Measurements from ENCODE around the gene NOL4L.
"Not testable (repeated sequence)": the region's sequence is repeated elsewhere in the genome, so short reads cannot be mapped to it uniquely, and the experiment has no call there.

The NOL4L gene

DNA sequence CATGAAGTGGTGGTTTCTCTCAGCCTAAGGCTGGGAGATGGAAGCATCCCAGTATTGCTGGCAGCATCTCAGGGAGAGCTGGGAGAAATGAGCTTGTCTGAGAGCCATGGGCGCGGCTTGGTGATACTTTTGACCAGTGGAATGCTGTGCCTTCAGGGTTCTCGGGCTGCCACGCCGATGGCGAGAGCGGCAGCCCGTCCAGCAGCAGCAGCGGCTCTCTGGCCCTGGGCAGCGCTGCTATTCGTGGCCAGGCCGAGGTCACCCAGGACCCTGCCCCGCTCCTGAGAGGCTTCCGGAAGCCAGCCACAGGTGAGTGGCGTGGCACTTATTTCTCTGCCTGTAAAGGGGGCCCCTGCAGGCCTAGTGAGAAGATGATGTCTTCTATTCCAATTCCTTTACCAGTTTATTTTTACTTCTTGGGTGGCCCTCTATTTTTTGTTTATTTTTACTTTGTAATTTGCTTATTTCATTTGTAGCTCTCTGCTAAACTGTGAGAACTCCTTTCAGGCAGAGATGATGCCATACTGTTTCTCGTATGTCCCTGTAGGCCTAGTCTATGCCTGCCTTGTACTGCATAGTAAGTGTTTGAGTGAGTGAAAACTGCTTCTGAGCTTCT, 155.3 kb downstream of the NOL4L start:
- H3K27ac ChIP-seq (ENCODE audit: low read depth, low read length) = no peak overlapping the region
- H3K4me1 ChIP-seq (ENCODE audit: control insufficient read depth, insufficient read depth, low read length) = no peaks in the 10 kb centered on the region
- peaks cover 50% of the 10 kb centered on the region for H3K36me3 ChIP-seq (ENCODE audit: control insufficient read depth, insufficient read depth, low read length)
- H3K9ac ChIP-seq (ENCODE audit: low read depth, low read length) = no peak overlapping the region
- no peaks in the 10 kb centered on the region for H3K27me3 ChIP-seq (ENCODE audit: control insufficient read depth, insufficient read depth, low read length)
- H3K4me3 ChIP-seq (ENCODE audit: low read depth, low read length) = no peak overlapping the region
- no peaks in the 10 kb centered on the region for H3K9me3 ChIP-seq (ENCODE audit: control insufficient read depth, insufficient read depth, low read length)

DNA sequence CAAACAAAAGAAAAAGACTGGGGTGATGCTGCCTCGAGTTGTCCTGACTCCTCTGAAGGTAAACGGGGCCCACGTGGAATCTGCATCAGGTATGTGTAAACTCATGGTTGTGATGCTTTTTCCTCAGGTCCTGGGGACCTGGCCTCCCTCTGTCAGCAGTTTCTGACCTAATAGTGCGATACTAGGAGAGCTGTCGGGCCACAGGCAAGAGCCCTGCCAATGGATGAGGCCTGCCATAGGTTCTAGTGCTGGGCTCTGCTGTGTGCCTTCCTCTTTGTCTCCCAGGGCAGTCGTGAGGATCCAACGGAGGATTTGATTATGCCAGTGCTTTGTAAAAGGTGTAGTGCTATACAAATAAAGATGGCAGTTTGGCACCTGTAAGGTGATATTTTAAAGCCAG, 155.8 kb downstream of the NOL4L start:
- Histone ChIP-seq H3K27ac (ENCODE audit: low read depth, low read length) (no peak overlapping the region), H3K27me3 (ENCODE audit: control insufficient read depth, insufficient read depth, low read length) (no peaks in the 10 kb centered on the region), H3K9me3 (ENCODE audit: control insufficient read depth, insufficient read depth, low read length) (no peaks in the 10 kb centered on the region), H3K36me3 (ENCODE audit: control insufficient read depth, insufficient read depth, low read length) (peaks cover 45% of the 10 kb centered on the region), H3K4me3 (ENCODE audit: low read depth, low read length) (no peak overlapping the region), H3K9ac (ENCODE audit: low read depth, low read length) (no peak overlapping the region), H3K4me1 (ENCODE audit: control insufficient read depth, insufficient read depth, low read length) (no peaks in the 10 kb centered on the region)

DNA sequence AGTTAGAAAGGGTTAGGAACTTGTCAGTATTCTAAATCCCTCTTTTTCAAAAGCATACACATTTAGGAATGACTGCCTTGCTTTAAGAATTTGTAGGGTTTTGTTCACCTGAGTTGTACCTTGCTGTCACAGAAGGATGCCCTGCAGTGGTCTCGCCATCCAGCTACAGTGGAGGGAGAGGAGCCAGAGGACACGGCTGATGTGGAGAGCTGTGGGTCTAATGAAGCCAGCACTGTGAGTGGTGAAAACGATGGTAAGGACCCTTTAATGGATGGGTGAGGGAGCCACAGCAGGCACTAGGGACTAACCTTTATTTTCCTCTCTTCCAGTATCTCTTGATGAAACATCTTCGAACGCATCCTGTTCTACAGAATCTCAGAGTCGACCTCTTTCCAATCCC, 157.1 kb downstream of the NOL4L start:
- peaks cover 32% of the 10 kb centered on the region for H3K36me3 ChIP-seq (ENCODE audit: control insufficient read depth, insufficient read depth, low read length)
- no peak overlapping the region for H3K27ac ChIP-seq (ENCODE audit: low read depth, low read length)
- H3K27me3 ChIP-seq (ENCODE audit: control insufficient read depth, insufficient read depth, low read length) = no peaks in the 10 kb centered on the region
- no peak overlapping the region for H3K9ac ChIP-seq (ENCODE audit: low read depth, low read length)
- H3K4me3 ChIP-seq (ENCODE audit: low read depth, low read length) = no peak overlapping the region
- H3K4me1 ChIP-seq (ENCODE audit: control insufficient read depth, insufficient read depth, low read length) = no peaks in the 10 kb centered on the region
- no peaks in the 10 kb centered on the region for H3K9me3 ChIP-seq (ENCODE audit: control insufficient read depth, insufficient read depth, low read length)

DNA sequence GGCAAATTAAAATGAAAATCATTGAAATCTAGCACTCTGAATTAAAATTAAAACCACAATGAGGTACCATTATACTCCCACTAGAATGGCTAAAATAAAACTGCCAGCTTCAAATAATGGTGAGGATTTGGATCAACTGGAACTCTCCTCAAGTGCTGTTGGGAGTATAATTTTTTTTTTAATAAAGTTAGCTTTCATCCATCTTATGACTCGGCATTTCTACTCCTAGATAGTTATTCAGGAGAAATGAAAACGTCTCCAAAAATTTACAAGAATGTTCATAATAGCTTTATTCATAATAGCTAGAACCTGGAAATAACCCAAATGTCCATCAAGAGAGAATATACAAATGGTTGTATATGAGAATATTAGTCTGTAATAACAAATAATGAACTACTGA, 163.8 kb downstream of the NOL4L start:
- Histone ChIP-seq H3K9ac (ENCODE audit: low read depth, low read length) (no peak overlapping the region), H3K27me3 (ENCODE audit: control insufficient read depth, insufficient read depth, low read length) (no peaks in the 10 kb centered on the region), H3K27ac (ENCODE audit: low read depth, low read length) (no peak overlapping the region), H3K36me3 (ENCODE audit: control insufficient read depth, insufficient read depth, low read length) (no peaks in the 10 kb centered on the region), H3K4me1 (ENCODE audit: control insufficient read depth, insufficient read depth, low read length) (no peaks in the 10 kb centered on the region), H3K9me3 (ENCODE audit: control insufficient read depth, insufficient read depth, low read length) (no peaks in the 10 kb centered on the region), H3K4me3 (ENCODE audit: low read depth, low read length) (no peak overlapping the region)

DNA sequence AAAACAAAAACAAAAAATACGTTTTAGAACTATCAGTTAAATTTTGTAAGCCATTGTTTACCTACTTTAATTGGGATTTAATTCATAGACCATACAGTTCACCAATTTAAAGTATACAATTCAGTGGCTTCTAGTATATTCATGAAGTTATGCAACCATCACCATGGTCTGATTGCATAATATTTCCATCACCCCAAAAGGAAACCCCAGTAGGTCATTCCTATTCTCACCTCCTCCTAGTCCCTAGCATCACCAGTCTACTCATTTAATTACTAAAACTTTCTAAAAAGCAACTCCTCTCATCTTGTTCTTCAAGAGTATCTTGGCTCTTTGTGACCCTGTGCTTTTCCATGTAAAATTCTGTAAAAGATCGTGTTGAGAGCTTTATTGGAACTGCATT, 166.8 kb downstream of the NOL4L start:
- Histone ChIP-seq H3K36me3 (ENCODE audit: control insufficient read depth, insufficient read depth, low read length) (no peaks in the 10 kb centered on the region), H3K27me3 (ENCODE audit: control insufficient read depth, insufficient read depth, low read length) (no peaks in the 10 kb centered on the region), H3K9ac (ENCODE audit: low read depth, low read length) (no peak overlapping the region), H3K27ac (ENCODE audit: low read depth, low read length) (no peak overlapping the region), H3K9me3 (ENCODE audit: control insufficient read depth, insufficient read depth, low read length) (no peaks in the 10 kb centered on the region), H3K4me1 (ENCODE audit: control insufficient read depth, insufficient read depth, low read length) (peaks cover 3% of the 10 kb centered on the region; the same call in 1 of the 2 replicates), H3K4me3 (ENCODE audit: low read depth, low read length) (no peak overlapping the region)

DNA sequence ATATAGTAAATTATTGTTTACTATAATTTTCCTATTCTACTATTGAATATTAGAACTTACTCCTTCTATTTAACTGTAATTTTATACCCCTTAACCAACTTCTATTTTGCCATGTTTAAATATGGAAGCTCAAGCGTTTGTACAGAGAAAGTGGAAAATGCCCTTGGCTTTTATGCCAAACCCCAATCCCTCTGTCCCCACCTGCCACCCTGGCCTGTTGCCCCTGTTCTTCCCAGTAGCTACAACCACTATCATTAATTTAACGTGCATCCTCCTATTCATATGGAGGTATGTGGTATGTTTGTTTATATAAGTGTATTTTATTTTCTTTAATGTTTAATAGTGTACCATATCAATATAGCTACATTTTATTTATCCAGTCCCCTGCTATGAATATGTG, 168.9 kb downstream of the NOL4L start:
- Histone ChIP-seq H3K9ac (ENCODE audit: low read depth, low read length) (no peak overlapping the region), H3K9me3 (ENCODE audit: control insufficient read depth, insufficient read depth, low read length) (no peaks in the 10 kb centered on the region), H3K27ac (ENCODE audit: low read depth, low read length) (no peak overlapping the region), H3K27me3 (ENCODE audit: control insufficient read depth, insufficient read depth, low read length) (no peaks in the 10 kb centered on the region), H3K36me3 (ENCODE audit: control insufficient read depth, insufficient read depth, low read length) (no peaks in the 10 kb centered on the region), H3K4me3 (ENCODE audit: low read depth, low read length) (no peak overlapping the region), H3K4me1 (ENCODE audit: control insufficient read depth, insufficient read depth, low read length) (peaks cover 3% of the 10 kb centered on the region; the same call in 1 of the 2 replicates)

DNA sequence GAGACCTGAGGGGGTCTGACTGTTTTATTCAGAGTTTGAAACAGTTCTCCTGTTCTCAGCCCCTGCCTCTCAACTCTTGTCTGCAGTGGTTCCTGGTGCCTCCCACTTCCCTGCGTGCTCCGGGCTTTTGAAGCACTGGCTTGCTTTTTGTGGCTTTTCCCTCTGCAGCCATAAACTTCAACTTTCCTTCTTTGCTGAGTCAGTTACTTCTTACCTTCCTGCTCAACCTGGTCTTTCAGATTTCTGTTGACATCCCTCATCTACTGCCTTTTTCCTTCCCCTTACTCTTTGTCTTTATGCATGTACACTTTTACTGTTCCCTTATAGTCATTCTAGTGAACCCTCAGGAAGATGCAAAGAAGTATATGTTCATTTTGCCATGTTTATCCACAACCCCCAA, 169.6 kb downstream of the NOL4L start:
- Histone ChIP-seq H3K27me3 (ENCODE audit: control insufficient read depth, insufficient read depth, low read length) (no peaks in the 10 kb centered on the region), H3K9ac (ENCODE audit: low read depth, low read length) (no peak overlapping the region), H3K4me3 (ENCODE audit: low read depth, low read length) (no peak overlapping the region), H3K4me1 (ENCODE audit: control insufficient read depth, insufficient read depth, low read length) (peaks cover 3% of the 10 kb centered on the region; the same call in 1 of the 2 replicates), H3K36me3 (ENCODE audit: control insufficient read depth, insufficient read depth, low read length) (no peaks in the 10 kb centered on the region), H3K27ac (ENCODE audit: low read depth, low read length) (no peak overlapping the region), H3K9me3 (ENCODE audit: control insufficient read depth, insufficient read depth, low read length) (no peaks in the 10 kb centered on the region)

DNA sequence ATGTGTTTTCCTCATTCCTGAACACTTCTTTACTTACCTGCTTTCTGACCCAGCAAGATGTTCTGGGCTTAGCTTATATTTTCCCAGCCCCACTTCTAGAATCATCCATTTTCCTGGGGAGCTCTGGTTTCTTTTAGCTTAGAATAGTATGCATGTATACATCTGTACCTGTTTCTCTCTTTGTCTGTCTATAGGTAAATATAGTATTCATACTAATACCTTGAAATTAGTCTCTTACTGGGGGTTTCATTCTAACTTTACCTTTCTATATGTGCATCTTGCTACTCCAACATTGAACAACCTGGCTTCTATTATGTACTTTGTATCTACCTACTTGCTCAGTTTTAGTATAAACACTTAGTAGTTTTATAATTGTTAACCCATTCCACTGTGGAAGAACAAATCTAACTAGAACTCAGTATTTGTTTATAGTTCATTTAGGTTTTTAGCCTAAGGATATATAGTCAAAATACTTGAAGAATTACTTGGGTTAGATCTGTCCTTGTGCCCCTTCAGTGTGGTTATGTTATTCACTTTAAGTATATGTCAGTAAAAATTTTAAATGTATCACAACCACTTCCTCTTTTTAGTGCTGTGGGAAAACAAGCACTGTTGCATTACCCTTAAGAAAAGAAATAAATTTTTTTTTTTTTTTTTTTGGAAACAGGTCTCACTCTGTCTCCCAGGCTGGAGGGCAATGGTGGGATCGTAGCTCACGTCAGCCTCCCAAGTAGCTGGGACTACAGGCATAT, 173.0 kb downstream of the NOL4L start:
- no peak overlapping the region for H3K27ac ChIP-seq (ENCODE audit: low read depth, low read length)
- H3K9me3 ChIP-seq (ENCODE audit: control insufficient read depth, insufficient read depth, low read length) = no peaks in the 10 kb centered on the region
- H3K4me3 ChIP-seq (ENCODE audit: low read depth, low read length) = no peak overlapping the region
- no peaks in the 10 kb centered on the region for H3K27me3 ChIP-seq (ENCODE audit: control insufficient read depth, insufficient read depth, low read length)
- peaks cover 3% of the 10 kb centered on the region; the same call in 1 of the 2 replicates for H3K4me1 ChIP-seq (ENCODE audit: control insufficient read depth, insufficient read depth, low read length)
- H3K9ac ChIP-seq (ENCODE audit: low read depth, low read length) = no peak overlapping the region
- no peaks in the 10 kb centered on the region for H3K36me3 ChIP-seq (ENCODE audit: control insufficient read depth, insufficient read depth, low read length)

DNA sequence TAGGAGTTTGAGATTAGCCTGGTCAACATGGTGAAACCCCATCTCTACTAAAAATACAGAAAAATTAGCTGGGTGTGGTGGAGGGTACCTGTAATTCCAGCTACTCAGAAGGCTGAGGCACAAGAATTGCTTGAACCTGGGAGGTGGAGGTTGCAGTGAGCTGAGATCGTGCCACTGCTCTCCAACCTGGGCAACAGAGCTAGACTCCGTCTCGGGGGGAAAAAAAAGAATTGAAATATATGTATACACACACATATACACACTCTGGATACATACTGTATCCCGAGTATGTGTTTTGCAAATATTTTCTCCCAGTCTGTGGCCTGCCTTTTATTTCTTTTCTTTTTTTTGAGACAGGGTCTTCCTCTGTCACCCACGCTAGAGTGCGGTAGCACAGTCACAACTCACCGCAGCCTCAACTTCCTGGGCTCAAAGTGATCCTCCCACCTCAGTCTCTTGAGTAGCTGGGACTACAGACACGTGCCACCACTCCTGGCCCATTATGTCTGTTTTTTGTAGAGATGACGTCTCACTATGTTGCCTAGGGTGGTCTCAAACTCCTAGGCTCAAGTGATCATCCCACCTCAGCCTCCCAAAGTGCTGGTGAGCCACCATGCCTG, 177.9 kb downstream of the NOL4L start:
- not testable (repeated sequence) for H3K4me3 ChIP-seq (ENCODE audit: low read depth, low read length); H3K27me3 ChIP-seq (ENCODE audit: control insufficient read depth, insufficient read depth, low read length); H3K4me1 ChIP-seq (ENCODE audit: control insufficient read depth, insufficient read depth, low read length); H3K27ac ChIP-seq (ENCODE audit: low read depth, low read length); H3K9ac ChIP-seq (ENCODE audit: low read depth, low read length); H3K9me3 ChIP-seq (ENCODE audit: control insufficient read depth, insufficient read depth, low read length); H3K36me3 ChIP-seq (ENCODE audit: control insufficient read depth, insufficient read depth, low read length)

DNA sequence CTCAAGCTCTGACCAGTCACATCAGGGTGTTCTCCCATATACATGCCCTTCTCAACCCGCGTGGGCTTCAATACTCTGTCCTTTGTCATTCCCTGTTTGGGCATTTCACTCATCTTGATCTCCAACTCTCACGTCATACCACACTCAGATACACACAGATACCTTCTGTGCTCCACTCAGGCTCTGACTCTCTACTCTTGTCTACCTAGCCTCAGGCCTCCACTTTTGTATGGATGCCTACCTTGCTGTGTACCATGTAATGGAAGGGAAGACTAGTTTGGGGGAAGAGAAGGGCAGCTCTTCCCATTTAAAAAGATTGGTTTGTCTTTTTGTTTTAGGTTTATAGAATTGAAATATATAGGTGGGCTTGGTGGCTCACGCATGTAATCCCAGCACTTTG, 178.4 kb downstream of the NOL4L start:
- no peak overlapping the region for H3K9ac ChIP-seq (ENCODE audit: low read depth, low read length)
- no peak overlapping the region for H3K4me3 ChIP-seq (ENCODE audit: low read depth, low read length)
- H3K27me3 ChIP-seq (ENCODE audit: control insufficient read depth, insufficient read depth, low read length) = no peaks in the 10 kb centered on the region
- no peaks in the 10 kb centered on the region for H3K36me3 ChIP-seq (ENCODE audit: control insufficient read depth, insufficient read depth, low read length)
- no peaks in the 10 kb centered on the region for H3K9me3 ChIP-seq (ENCODE audit: control insufficient read depth, insufficient read depth, low read length)
- H3K4me1 ChIP-seq (ENCODE audit: control insufficient read depth, insufficient read depth, low read length) = no peaks in the 10 kb centered on the region
- H3K27ac ChIP-seq (ENCODE audit: low read depth, low read length) = no peak overlapping the region

DNA sequence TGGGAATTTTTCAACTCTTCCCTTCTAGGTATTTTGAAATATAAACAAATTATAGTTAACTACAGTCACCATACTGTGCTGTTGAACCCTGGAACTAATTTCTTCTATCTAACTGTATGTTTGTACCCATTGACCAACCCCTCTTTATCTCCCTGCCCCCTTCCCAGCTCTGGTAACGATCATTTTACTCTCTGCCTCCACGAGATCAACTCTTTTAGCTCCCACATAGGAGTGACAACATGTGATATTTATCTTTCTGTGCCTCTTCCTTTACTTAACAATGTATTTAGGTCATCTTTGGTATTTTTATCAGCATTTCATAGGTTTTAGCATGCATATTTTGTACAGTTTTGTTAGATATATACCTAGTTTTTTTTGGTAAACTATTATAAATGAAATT, 181.1 kb downstream of the NOL4L start:
- H3K9me3 ChIP-seq (ENCODE audit: control insufficient read depth, insufficient read depth, low read length) = no peaks in the 10 kb centered on the region
- H3K36me3 ChIP-seq (ENCODE audit: control insufficient read depth, insufficient read depth, low read length) = no peaks in the 10 kb centered on the region
- H3K27me3 ChIP-seq (ENCODE audit: control insufficient read depth, insufficient read depth, low read length) = no peaks in the 10 kb centered on the region
- H3K4me1 ChIP-seq (ENCODE audit: control insufficient read depth, insufficient read depth, low read length) = no peaks in the 10 kb centered on the region
- H3K27ac ChIP-seq (ENCODE audit: low read depth, low read length) = no peak overlapping the region
- no peak overlapping the region for H3K4me3 ChIP-seq (ENCODE audit: low read depth, low read length)
- H3K9ac ChIP-seq (ENCODE audit: low read depth, low read length) = no peak overlapping the region

Data from HUES48 (cell line).